HG03571 (cell line): ENCODE data around the gene DCAF5.

Source experiments
- ATAC-seq: cut with Tn5 transposase; IDR thresholded peaks from one replicate; pipeline ENCODE4 v1.9.1; 2021; ENCODE audit not compliant: unreplicated experiment

The DCAF5 gene

DNA sequence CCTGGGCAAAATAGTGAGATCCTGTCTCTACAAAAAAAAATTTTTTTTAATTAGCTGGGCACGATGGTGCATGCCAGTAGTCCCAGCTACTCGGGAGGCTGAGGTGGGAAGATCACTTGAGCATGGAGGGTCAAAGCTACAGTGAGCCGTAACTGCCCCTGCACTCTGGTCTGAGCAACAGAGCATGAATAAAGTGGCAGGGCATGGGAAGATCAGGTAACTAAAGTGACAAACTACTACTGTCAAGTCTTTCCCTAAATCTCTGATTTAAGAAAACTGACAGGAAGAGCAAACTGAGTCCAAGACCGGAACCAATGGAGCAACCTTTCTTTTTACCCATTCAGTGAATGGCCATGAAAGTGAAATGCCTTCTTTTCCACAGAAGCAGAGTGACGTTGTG lies 10.8 kb downstream of the DCAF5 start:
- ATAC-seq = no peak

DNA sequence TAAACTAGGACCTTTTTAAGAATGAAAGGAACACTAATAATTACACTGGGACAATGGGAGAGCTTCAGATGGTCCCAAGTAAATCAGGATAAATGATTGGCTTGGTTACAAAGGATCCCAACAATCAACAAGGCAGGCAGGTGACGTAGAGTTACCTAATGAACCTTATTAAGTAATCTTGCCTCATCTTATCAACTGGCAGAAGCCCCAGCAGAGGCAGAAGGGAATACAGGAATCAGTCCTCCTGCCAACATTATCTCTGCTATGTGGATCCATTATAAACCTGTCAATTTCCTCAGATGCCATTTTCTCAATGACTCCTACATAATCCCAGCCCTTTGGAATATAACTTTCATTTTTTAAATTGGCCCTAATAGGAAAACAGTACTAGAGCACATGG lies 11.4 kb downstream of the DCAF5 start:
- ATAC-seq = no peak

DNA sequence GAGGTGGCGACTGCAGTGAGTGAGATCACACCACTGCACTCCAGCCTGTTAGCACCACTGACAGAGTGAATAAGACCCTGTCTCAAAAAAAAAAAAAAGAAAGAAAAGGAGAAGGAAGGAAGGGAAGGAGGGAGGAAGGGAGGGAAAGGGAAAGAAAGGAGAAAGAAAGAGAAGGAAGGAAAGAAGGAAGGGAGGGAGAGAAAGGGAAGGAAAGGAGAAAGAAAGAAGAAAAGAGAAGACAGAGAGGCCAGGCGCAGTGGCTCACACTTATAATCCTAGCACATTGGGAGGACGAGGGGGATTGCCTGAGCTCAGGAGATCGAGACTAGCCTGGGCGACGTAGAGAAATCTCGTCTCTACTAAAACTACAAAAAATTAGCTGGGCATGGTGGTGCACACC lies 13.2 kb downstream of the DCAF5 start:
- ATAC-seq = no peak

DNA sequence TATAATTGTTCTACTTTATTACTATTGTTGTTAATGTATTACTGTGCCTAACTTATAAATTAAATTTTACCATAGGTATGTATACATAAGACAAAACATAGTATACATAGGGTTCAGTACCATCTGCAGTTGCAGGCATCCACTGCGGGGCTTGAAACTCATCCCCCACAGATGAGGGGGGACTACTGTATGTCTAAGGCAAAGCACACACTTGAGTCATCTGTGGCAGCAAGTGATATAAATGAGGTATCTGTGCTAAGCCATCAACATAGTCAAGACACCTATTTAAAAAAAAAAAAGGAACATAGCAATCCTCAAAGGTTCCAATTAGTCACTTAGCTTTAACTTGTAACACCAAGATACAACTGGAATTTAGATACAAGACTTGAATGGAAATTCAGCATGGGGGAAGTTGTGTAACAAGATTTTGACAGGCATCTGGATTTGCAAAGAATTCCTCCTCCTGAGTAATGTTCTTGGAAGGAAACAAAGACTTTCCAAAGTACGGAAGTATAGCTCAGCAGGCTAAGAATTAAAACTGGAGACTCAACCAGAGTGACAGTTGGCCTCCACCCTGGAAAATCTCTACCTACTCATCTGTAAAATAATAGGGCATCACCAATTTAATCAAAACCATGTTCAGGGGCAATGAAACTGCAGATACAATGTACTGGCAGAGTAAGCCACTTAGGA lies 14.9 kb downstream of the DCAF5 start:
- no peak for ATAC-seq

DNA sequence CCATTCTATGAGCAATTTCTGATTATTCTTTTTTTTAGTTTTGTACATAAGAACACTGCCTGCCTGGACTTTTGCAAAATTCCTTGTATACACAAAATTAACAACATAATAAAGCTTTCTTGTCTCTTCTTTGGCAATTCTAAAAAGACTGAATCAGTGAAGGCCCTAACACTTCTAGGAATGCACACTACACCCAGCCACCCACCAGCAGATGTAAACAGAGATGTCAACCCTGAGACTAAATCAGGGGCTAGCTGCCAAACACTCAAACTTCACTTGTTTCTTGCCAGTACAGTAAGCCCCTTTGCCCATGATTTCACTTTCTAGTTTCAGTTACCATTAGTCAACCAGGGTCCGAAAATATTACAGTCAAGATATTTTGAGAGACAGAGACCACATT lies 15.5 kb downstream of the DCAF5 start:
- no peak for ATAC-seq

DNA sequence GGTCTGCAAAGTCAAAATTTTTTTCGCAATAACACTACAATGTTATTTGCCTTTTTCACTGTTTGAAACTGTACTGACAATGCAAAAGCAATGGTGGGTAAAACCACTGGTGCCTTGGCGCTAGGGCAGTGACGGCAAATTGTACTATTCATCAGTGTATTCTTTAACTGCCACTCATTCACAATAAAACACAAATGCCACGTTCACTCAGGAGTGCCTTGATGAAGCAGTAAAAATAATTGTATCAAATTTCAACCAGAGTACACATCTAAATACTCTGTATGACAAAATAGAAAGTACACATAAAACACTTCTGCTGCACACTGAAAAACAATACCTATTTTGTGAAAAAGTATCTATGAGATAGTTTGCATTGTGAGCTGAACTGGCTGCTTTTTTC lies 17.8 kb downstream of the DCAF5 start:
- no peak for ATAC-seq

DNA sequence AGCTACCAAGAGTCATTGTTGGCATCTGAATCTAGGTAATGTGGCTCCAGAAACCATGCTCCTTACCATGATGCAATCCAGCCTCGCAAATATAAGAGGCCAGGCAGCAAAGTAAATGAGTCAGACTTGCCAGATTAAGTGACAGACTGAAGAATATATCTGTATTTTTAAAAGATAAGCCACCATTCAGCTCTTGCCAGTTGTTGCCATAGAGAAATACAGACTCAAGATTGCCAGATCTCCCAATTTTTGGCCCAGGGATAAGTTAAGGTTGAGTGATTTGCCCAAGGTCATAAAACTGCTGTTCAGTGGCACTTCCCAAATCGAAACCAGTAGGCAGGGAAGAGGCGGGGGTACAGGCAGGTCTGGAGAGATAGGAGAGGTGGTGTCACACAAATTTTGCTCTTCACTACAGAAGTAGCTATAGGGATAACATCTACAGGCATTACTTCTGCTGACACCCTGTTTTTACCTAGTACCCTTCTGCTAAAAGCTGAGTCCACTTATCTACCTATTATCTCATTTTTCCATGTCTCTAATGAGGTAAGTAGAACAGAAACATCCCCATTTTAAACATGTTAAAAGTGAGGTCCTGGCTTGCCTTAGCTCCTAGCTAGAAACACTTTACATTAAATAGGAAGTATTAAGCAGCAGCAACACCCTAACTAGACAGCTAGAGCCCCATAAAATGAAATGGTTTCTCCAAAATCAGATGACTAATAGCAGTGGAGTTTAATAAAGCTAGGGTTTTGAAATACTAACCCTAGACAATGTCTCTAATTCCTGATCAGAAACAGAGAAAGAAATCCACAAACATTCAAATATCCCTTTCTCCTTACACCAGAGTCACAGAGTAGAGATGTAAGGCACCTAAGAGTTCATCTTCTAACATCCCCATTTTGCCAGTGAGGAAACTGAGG lies 19.5 kb downstream of the DCAF5 start:
- ATAC-seq = no peak

DNA sequence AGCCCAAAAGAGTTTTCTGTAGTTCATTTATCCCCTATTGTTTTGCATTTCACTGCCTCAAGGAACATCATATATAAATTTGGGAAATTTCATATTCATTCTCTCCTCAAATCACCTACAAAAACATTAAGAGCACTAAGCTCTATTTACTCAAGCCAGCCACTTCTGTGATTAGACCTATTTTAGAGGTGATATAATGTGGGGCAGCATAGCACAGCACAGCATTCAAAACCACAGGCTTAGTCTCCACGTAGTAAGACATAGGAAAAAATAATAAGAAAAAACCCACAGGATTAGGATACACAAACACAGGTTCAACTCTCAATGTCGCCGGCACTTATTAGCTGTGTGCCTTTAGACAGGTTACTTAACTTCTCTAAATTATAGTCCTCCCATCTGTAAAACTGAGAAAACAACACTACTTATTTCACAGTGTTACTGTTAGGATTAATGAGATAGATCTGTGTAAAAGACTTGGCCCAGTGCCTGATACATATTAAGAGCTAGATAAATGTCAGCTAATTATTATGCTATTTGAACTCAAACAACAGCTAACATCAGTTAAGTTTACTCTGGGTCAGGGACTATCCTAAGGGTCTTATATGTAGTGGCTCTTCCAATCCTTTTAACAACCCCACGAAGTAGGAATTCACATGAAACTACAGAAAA lies 20.3 kb downstream of the DCAF5 start:
- no peak for ATAC-seq

DNA sequence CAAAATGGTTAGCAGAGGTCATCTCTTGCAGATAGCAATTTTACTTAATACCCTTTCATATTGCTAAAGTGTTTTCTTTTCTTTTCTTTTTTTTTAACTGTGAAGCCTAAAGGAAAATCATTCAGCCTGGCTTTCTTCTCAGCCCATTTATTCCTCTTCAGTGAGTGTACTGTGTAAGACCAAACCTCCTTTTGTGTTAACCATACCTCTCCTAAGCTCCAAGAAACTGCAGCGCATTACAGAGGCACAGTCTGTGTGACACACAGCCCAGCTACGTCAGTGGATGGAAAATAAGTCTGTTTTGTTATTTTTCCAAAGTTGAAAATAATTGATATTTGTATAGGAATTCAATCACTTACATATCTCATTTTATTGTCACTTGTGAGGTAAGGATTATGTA lies 21.7 kb downstream of the DCAF5 start:
- no peak for ATAC-seq

DNA sequence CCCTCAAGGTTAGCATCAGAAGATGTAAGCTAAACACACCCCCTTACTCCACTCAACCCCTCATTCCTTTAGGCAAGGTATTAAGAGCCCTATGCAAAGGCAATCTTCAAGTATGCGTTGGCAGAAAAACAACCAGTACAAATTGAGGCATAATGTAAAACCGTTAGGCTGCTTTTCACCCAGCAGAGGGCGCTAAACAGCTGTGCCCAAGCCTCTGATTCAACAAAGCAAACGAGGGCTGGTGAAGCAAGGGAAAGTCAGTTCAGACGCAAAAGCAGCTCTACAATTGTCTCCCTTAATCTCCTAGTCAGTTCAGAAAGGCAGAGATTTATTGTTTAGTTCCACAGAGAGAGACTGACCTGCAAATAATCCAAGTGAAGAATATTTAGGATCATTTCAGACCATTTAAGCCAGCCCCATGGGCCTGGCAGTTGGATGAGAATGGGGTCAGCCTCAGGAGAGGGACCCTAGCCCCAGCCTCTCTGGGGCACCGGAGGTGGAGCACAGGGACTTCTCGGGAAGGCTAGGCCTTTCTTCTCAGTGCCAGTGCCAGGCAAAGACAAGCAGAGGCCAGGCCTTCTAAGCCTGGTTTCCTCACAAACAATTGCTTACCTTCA lies 23.5 kb downstream of the DCAF5 start:
- no peak for ATAC-seq

DNA sequence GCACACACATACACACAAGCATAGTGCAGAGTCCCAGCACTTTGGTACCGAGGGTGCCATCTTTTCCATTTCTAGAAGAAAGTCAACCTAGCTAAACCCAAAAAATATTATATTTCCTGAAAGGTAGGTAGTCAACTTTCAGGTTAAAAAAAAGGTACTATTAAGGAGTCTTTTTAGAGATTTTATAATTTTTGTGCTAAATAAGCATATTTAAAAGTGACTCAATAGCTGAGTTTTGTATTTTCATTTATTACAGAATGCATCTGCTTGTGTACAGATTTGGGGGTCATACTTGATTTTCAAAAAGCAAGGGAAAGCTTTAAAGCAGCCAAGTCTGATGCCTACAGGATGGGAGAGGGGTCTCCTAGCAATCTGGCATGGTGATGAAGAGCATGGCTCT lies 34.6 kb downstream of the DCAF5 start:
- no peak for ATAC-seq

DNA sequence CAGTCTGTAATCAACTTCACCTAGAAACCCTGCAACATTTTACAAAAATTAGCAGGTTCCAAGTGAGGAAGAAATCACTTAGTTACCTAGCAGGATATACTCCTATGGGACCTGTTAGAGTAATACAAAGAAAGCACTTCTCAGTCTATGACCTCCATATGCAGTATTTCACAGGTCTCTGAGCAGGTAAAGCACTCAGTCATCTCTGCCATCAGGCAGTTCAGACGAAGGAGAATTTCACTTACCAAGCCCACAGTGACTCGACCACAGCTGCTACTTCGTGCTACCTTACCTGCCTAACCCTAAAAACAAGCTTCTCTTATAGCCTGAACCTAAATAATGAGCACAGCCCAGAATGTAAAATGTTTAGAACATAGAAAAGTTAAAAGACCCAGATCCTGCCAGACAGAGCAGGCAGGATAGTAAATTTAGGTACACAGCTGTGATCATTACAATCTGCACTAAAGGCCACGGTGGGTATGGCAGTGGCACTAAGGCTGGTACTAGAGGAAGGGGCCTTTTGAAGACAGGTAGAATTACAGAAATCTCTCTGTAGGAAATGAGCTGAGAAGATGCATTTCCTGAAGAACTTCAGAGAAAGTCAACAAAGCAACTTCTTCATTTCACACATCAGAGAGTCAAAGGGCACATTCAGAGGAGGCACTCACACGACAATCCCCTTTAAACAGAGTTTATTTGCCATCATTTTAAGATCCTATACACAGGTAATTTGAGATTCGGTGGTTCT lies 35.7 kb downstream of the DCAF5 start:
- no peak for ATAC-seq

DNA sequence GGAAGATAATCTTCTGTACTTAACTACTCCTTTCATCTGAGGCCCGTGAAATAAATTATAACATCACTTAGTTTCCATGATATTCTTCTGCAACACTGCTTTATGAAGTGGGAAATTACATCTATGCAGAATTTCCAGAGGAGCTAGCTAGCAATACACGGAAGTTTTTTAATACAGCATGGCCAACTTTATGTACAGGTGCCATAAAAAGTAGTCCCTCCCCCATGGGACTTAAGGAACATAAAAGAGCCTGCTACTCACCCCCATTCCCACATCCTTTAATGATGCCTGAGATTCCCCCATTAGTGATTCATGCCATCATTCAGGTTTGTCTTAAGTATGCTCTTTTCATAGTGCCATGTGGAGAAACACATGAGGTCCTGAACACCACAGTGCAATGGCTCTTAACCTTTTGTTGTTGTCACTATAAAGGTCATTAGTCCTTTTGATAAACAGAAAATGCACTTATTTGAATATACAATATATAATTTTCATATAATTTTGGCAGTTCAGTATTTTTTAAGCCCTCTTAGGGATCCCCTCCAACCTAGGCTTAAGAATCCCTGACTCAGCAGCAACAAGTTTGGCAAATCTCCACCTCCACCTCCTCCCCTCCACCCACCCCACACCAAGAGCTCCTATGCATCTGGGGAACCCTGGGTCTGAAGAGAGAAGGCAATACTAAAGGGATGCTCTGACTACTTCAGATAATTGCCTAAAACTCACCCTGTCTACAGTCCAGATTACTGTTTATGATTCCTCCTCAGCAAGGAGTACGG lies 37.3 kb downstream of the DCAF5 start:
- ATAC-seq = no peak

DNA sequence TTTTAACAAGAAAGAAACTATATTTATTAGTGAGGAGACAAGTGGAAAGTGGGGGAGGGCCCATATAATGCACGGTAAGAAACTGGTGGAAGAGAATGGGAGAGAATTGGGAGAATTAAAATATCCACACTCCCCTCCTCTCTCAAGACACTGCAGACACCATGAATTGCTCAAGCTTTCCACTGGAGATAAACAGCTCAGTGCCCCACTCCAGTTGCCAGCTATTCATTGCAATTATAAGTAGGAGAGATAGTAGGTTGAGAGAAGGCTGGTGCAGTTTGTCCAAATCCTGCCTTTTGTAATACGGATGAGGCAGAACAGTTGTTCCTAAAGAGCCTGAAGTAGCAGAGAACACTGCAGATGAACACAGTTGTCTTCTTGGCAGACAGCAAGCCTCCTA lies 38.2 kb downstream of the DCAF5 start:
- no peak for ATAC-seq

DNA sequence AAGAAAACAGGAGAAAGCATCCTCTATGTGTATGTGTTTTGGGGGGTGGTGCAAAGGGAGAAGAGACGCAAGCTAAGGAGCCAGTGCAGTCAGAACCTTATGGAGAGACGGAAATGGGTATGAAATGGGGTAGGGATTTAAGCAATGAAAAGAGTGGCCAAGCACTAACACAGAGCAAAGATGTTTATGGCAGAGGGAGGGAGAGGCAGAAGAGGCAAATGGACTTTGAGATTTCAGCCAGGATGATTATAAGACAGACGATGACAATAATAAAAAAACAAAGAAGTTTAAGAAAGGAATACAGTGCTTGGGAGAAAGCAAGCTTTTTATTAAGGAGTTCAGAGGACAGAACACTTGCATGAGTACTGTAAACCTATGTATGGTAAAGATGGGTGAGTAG lies 44.6 kb downstream of the DCAF5 start:
- ATAC-seq = no peak

DNA sequence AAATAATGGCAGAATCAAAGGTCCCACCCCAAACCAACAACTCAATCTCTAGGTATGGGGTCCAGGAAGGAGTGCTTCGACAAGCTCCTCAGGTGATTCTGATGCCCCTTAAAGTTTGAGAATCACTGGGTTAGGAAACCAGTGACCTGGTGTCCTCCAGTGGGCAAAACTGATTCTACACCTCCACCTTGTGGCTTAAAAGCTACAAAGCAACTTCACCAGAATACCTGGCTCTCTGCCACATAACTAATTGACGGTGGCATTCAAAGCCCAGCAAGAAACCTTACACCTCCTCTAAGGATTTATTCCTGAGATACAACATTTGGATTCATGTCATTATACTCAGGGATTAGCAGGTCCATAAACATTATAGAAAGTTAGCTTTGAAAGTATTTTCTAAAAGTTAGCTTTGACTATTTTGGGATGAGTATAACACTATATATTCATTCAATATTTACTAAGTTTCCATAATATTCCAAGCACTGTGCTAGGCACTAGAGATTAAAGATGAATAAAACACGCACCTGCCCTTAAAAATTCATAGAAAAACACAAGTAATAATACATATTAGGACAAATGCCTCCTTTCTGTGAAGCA lies 45.4 kb downstream of the DCAF5 start:
- ATAC-seq = no peak

DNA sequence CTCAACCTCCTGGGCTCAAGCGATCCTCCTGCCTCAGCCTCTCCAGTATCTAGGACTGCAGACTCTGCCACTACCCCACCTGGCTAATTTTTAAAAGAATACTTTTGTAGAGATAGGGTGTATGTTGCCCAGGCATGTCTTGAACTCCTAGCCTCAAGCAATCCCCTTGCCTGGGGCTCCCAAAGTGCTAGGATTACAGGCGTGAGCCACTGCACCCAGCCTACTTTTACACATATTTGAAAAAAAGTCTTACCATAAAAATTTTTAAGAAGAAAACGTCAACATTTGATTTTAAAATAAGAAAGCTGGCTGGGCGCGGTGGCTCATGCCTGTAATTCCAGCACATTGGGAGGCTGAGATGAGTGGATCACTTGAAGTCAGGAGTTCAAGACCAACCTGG lies 46.5 kb downstream of the DCAF5 start:
- ATAC-seq = no peak

DNA sequence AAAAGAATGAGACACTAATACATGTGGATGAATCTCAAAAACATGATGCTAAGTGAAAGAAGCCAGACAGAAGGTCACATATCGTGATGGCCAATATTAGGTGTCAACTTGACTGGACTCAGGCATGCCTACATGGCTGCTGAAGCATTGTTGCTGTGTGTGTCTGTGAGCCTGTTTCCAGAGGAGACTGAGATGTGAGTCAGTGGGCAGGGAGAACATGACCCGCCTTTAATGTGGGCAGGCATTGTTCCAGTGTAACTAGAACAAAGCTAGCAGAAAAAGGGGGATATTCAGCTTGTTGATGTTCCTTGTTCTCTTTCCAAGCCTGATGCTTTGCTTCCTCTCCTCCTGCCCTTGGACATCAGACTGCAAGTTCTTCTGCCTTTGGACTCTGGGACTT lies 47.6 kb downstream of the DCAF5 start:
- ATAC-seq = no peak

DNA sequence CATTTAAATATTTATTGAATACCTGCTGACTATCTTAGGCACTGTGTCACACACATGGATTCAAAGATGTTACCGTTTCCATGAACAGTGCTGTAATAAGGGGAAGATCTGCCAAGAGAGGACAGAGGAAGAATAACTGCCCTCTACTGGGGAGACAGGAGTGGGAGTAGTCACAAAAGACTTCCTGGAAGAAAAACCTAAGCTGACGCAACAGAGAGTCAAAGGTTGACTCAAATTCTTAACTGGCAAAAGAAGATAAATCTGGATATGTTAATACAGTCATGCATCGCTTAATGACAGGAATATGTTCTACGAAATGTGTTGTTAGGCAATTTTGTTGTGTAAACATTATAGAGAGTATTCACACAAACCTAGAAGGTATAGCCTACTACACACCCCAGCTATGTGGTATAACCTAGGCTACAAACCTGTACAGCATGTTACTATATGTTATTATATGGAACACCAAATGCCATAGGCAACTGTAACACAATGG lies 51.5 kb downstream of the DCAF5 start:
- no peak for ATAC-seq
